NCI-H524 treated with DMSO at 0.1 percent for 48 hours (cell line): ENCODE data around the gene ZG16.
A peak's percentile ranks its signal among the peaks of the same experiment; 100 is the strongest.

Experiments
- DNase-seq: peaks from one replicate; lab custom pipeline; 2025; lab: John Stamatoyannopoulos, UW

Gene ZG16

DNA sequence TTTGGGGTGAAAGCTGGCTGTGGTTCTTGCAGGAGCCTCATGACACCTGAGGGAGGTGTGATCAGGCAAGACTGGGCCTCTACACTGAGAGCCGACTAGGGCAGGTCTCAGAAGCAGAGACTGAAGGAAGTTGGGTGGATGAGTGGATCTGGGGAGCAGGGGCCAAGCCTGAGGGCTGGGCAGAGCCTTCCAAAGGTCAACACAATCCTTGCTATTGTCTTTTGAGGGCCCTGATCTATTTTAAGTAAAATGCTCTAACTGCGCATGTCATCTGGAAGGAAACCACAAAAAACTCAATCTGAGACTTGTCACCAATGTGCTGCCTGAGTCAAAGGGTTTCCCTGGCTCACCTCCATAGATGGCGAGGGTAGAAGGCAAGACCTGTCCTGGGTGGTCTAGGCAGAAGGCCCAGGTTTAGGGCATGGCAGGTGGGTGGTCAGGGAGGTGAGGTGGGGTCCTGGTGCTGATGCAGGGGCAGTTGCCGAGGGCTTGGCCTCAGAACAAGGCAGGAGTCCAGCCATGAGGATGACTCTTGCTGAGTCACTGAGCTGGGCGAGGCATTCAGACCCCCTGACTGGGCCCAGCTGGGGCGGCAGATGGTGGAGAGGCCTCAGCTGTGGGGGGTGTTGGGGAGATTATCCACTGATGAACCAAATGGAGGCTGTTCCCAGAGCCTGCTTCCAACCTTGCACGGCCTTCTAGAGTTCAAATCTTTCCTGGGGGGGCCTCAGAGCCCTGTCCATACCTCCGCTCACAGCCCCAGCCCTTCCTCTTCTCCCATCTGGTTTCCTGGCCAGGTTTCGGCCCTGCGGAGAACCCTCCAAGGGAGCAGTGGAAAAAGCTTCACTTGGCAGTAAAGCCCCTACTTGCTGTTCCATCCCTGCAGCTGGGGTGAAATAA lies 47.3 kb downstream of the ZG16 start:
- DNase-seq, result peak; percentile 98

DNA sequence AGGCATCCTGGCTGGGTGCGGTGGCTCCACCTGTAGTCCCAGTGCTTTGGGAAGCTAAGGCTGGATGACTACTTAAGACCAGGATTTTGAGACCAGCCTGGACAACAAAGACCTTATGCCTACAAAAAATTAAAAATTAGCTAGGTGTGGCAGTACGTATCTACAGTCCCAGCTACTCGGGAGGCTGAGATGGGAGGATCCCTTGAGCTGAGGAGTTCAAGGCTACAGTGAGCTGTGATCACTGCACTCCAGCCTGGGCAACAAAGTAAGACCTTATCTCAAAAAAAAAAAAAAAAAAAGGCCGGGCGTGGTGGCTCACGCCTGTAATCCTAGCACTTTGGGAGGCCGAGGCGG lies 48.3 kb downstream of the ZG16 start:
- DNase-seq, result no peak

DNA sequence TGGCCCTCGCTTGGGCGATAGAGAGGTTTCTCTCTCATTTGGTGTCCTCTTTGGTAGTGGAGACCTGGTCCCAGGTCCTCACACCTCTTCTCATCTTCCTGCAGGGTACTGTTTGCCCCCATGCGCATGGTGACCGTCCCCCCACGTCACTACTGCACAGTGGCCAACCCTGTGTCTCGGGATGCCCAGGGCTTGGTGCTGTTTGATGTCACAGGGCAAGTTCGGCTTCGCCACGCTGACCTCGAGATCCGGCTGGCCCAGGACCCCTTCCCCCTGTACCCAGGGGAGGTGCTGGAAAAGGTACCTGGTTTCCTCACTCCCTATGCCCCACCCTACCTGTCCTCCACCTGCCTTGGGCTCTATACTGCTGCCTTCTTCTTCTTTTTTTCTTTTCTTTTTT lies 52.7 kb downstream of the ZG16 start:
- no peak for DNase-seq

DNA sequence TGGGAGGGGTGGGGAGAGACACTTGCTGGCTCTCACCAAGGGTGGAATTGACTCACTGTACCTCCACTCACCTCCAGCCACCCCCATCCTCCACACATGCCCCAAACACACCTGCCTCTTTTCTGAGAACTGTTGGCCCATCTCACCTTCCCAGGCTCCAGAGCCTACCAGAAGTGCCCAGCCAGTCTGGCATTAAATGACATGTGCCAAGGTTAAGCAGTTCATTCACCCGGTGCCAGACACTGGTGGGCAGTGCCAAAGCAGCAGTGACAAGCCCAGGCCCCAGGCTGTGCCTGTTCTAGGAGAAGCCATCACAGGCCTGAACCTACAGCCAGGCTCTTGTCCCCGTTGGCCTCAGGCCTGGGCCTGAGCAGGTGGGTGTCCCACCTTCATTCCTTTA lies 53.4 kb downstream of the ZG16 start:
- no peak for DNase-seq
